HEK293 (cell line): ENCODE data around the gene WDR5B.

Source experiments
- CTCF ChIA-PET: fragments of 350-600 bp; formaldehyde crosslinking; extraction: SDS; loops from one replicate; lab custom pipeline; 2021; ENCODE audit warnings: antibody characterized with exemption; lab: Yijun Ruan, JAX
- POLR2A ChIA-PET: fragments of 300-600 bp; formaldehyde crosslinking; extraction: SDS; loops from one replicate; lab custom pipeline; 2020; ENCODE audit warnings: antibody characterized with exemption, inconsistent platforms; lab: Yijun Ruan, JAX
- H3K27ac ChIP-seq: fragments of 200-500 bp; sonication (Bioruptor generic); 2 replicates; pipeline ENCODE4 v1.5.1; 2014; ENCODE audit warnings: low read depth, low read length, control low read depth, inconsistent platforms; ENCODE audit errors: extremely low read depth
- H3K36me3 ChIP-seq, 2 experiments: fragments of 200-500 bp in 1 of 2; sonication (Bioruptor generic) in 1 of 2; 1 replicate in 1 of 2; 2 replicates in 1 of 2; pipeline ENCODE4 v1.5.1; 2014 to 2017; ENCODE audit warnings: inconsistent platforms in 2 of 2, low read length in 2 of 2; ENCODE audit not compliant: control insufficient read depth in 2 of 2, insufficient read depth in 1 of 2
- H3K4me1 ChIP-seq: fragments of 200-500 bp; sonication (Bioruptor generic); 2 replicates; pipeline ENCODE4 v1.5.1; 2014; ENCODE audit warnings: mild to moderate bottlenecking, low read length, inconsistent platforms; ENCODE audit not compliant: control insufficient read depth, insufficient read depth
- H3K4me3 ChIP-seq: 2 replicates; pipeline ENCODE4 v1.5.1; 2011; ENCODE audit warnings: low read depth, mild to moderate bottlenecking, control low read depth, low read length, moderate library complexity
- H3K9me3 ChIP-seq: fragments of 200-500 bp; sonication (Bioruptor generic); 2 replicates; pipeline ENCODE4 v1.5.1; 2014; ENCODE audit warnings: low read depth, low read length, inconsistent platforms; ENCODE audit not compliant: control insufficient read depth, insufficient read depth
- BCL6B ChIP-seq: fragments of 450-650 bp; formaldehyde crosslinking; IDR thresholded peaks from 2 replicates; pipeline ENCODE4 v1.5.1; 2017; ENCODE audit warnings: missing biosample characterization, missing genetic modification characterization
- IKZF3 ChIP-seq: fragments of 450-650 bp; IDR thresholded peaks from 2 replicates; pipeline ENCODE4 v1.5.0; 2018; ENCODE audit warnings: missing biosample characterization, mild to moderate bottlenecking, missing genetic modification characterization, moderate library complexity
- INSM2 ChIP-seq: fragments of 450-650 bp; formaldehyde crosslinking; IDR thresholded peaks from 2 replicates; pipeline ENCODE4 v1.5.1; 2016; ENCODE audit warnings: missing biosample characterization, missing genetic modification characterization
- SALL2 ChIP-seq: fragments of 450-650 bp; formaldehyde crosslinking; IDR thresholded peaks from 2 replicates; pipeline ENCODE4 v1.5.0; 2017; ENCODE audit warnings: missing biosample characterization, mild to moderate bottlenecking, missing genetic modification characterization, borderline replicate concordance
- SCRT1 ChIP-seq: fragments of 450-650 bp; formaldehyde crosslinking; IDR thresholded peaks from 2 replicates; pipeline ENCODE4 v1.5.1; 2016; ENCODE audit warnings: missing biosample characterization, missing genetic modification characterization, borderline replicate concordance
- ZBTB21 ChIP-seq: fragments of 450-650 bp; formaldehyde crosslinking; IDR thresholded peaks from 2 replicates; pipeline ENCODE4 v1.5.1; 2017; ENCODE audit warnings: missing biosample characterization, missing genetic modification characterization
- ZNF112 ChIP-seq: fragments of 450-650 bp; formaldehyde crosslinking; IDR thresholded peaks from 2 replicates; pipeline ENCODE4 v1.5.0; 2017; ENCODE audit warnings: missing biosample characterization, missing genetic modification characterization
- ZNF133 ChIP-seq: fragments of 450-650 bp; formaldehyde crosslinking; IDR thresholded peaks from 2 replicates; pipeline ENCODE4 v1.5.1; 2016; ENCODE audit warnings: missing biosample characterization, missing genetic modification characterization
- ZNF148 ChIP-seq: fragments of 450-650 bp; formaldehyde crosslinking; IDR thresholded peaks from 2 replicates; pipeline ENCODE4 v1.5.0; 2017; ENCODE audit warnings: missing biosample characterization, missing genetic modification characterization, borderline replicate concordance
- ZNF184 ChIP-seq: fragments of 450-650 bp; IDR thresholded peaks from 2 replicates; pipeline ENCODE4 v1.5.1; 2018; ENCODE audit warnings: missing biosample characterization, mild to moderate bottlenecking, missing genetic modification characterization
- ZNF292 ChIP-seq: fragments of 450-650 bp; formaldehyde crosslinking; IDR thresholded peaks from 2 replicates; pipeline ENCODE4 v1.5.1; 2016; ENCODE audit warnings: low read depth, missing biosample characterization, missing genetic modification characterization, borderline replicate concordance
- ZNF324 ChIP-seq: fragments of 450-650 bp; formaldehyde crosslinking; IDR thresholded peaks from 2 replicates; pipeline ENCODE4 v1.5.1; 2016; ENCODE audit warnings: missing biosample characterization, missing genetic modification characterization
- ZNF398 ChIP-seq: fragments of 450-650 bp; formaldehyde crosslinking; IDR thresholded peaks from 2 replicates; pipeline ENCODE4 v1.5.1; 2017; ENCODE audit warnings: missing biosample characterization, missing genetic modification characterization
- ZNF530 ChIP-seq: fragments of 450-650 bp; formaldehyde crosslinking; IDR thresholded peaks from 2 replicates; pipeline ENCODE4 v1.5.1; 2016; ENCODE audit warnings: low read depth, missing biosample characterization, missing genetic modification characterization
- ZNF580 ChIP-seq: fragments of 450-650 bp; formaldehyde crosslinking; IDR thresholded peaks from 2 replicates; pipeline ENCODE4 v1.5.1; 2016; ENCODE audit warnings: missing biosample characterization, missing genetic modification characterization
- ZNF600 ChIP-seq: fragments of 450-650 bp; formaldehyde crosslinking; IDR thresholded peaks from 2 replicates; pipeline ENCODE4 v1.5.1; 2016; ENCODE audit warnings: missing biosample characterization, missing genetic modification characterization
- ZNF621 ChIP-seq: fragments of 450-650 bp; formaldehyde crosslinking; IDR thresholded peaks from 2 replicates; pipeline ENCODE4 v1.5.1; 2017; ENCODE audit warnings: missing biosample characterization, missing genetic modification characterization
- ZNF626 ChIP-seq: fragments of 450-650 bp; sonication (Bioruptor Pico); formaldehyde crosslinking; IDR thresholded peaks from 2 replicates; pipeline ENCODE4 v1.5.1; 2018; ENCODE audit warnings: missing biosample characterization, missing genetic modification characterization, inconsistent platforms
- ZNF777 ChIP-seq: fragments of 450-650 bp; formaldehyde crosslinking; IDR thresholded peaks from 2 replicates; pipeline ENCODE4 v1.5.1; 2017; ENCODE audit warnings: missing biosample characterization, missing genetic modification characterization, borderline replicate concordance
- ZXDB ChIP-seq: fragments of 450-650 bp; formaldehyde crosslinking; IDR thresholded peaks from 2 replicates; pipeline ENCODE4 v1.5.1; 2016; ENCODE audit warnings: missing biosample characterization, missing genetic modification characterization

The WDR5B gene

GRCh38 chr3:122458992-122459391 lies 43.1 kb upstream of the WDR5B start (continued):
- TF ChIP-seq ZBTB21 (no peak), IKZF3 (0 out of 2 replicates have a peak, but pooled peaks have one; percentile 34), BCL6B (no peak), ZNF621 (no peak), ZNF133 (tag by site-specific recombination) (no peak), ZNF148 (no peak), ZNF292 (tag by site-specific recombination) (no peak), INSM2 (tag by site-specific recombination) (no peak), SALL2 (tag by site-specific recombination) (no peak), ZNF184 (tag by site-specific recombination) (no peak), ZNF530 (no peak), ZXDB (tag by site-specific recombination) (no peak), ZNF626 (tag by site-specific recombination) (no peak), ZNF600 (no peak), ZNF777 (tag by site-specific recombination) (no peak)
- TF ChIP-seq, all 188 proteins: peak for 3

GRCh38 chr3:122457706-122458105 lies 41.8 kb upstream of the WDR5B start:
- H3K36me3 ChIP-seq: peaks cover 13 to 90% of the 10 kb centered on the region in 2 experiments
- ChIA-PET CTCF (interaction anchor here (0.6 to 3.9 kb wide), 5 partner anchors 67 to 827 kb away, joined by 3 to 28 read pairs (median 4); partner anchors contain the start of gene PARP14), POLR2A (interaction anchor here (0.6 kb wide), 1 partner anchor 929 kb away, joined by 3 read pairs; no protein-coding TSS in a partner anchor)
- H3K9me3 ChIP-seq: no peaks in the 10 kb centered on the region
- H3K4me3 ChIP-seq: no peak overlapping the region
- no peaks in the 10 kb centered on the region for H3K4me1 ChIP-seq
- TF ChIP-seq SCRT1 (no peak), ZNF324 (tag by site-specific recombination) (no peak), ZNF580 (no peak), ZNF398 (tag by site-specific recombination) (no peak), ZNF112 (tag by site-specific recombination) (no peak)
- no peak overlapping the region for H3K27ac ChIP-seq
